Measurements from ENCODE around the gene TRIM36.

GRCh38 chr5:115209279-115209678 lies 39.6 kb upstream of the TRIM36 start:
- TF ChIP-seq, protein P1, sequence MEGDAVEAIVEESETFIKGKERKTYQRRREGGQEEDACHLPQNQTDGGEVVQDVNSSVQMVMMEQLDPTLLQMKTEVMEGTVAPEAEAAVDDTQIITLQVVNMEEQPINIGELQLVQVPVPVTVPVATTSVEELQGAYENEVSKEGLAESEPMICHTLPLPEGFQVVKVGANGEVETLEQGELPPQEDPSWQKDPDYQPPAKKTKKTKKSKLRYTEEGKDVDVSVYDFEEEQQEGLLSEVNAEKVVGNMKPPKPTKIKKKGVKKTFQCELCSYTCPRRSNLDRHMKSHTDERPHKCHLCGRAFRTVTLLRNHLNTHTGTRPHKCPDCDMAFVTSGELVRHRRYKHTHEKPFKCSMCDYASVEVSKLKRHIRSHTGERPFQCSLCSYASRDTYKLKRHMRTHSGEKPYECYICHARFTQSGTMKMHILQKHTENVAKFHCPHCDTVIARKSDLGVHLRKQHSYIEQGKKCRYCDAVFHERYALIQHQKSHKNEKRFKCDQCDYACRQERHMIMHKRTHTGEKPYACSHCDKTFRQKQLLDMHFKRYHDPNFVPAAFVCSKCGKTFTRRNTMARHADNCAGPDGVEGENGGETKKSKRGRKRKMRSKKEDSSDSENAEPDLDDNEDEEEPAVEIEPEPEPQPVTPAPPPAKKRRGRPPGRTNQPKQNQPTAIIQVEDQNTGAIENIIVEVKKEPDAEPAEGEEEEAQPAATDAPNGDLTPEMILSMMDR (optimal IDR thresholded peaks at IDR 0.05 in 1 of 3, IDR thresholded peaks at IDR 0.05 in 1 of 3, conservative IDR thresholded peaks at IDR 0.05 in 1 of 3; ENCODE audit: extremely low read depth in 1 of 3, insufficient read depth in 2 of 3, low read length in 3 of 3) = no peak
- no peak for TF ChIP-seq EZH2 (IDR thresholded peaks at IDR 0.05; ENCODE audit: low read length)
